GM21381 (cell line): ENCODE results near the gene PDE9A.

ENCODE experiments used
- ATAC-seq: cut with Tn5 transposase; IDR thresholded peaks from one replicate; pipeline ENCODE4 v1.9.1; 2021; ENCODE audit warnings: mild to moderate bottlenecking, moderate library complexity; ENCODE audit not compliant: unreplicated experiment

Gene PDE9A

DNA sequence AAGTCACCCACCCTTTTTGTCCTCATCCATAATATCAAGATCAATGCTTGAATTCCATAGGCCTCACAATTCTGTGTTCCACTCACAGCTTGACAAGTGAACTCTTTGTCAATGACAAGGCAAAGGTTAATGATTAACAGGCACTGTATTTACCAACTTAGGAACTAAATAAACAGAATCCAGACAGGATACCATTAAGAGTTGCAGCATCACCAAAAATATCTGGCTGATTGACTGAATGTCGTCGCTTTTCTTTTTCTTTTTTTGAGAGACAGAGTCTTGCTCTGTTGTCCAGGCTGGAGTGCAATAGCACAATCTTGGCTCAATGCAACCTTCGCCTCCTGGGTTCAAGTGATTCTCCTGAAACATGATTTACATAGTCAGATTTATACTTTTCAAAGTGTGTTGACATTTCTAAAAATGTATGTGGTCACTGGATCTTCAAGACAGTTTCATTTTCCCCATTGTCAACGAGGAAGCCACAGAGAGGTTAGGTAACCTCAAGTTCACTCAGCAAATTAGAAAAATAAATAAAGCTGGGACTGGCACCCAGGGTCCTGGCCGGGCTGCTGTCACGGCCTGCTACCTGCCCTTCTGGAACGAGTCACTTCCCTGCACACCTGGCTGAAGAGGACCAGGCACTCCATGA, 81.0 kb downstream of the PDE9A start:
- no peak for ATAC-seq

DNA sequence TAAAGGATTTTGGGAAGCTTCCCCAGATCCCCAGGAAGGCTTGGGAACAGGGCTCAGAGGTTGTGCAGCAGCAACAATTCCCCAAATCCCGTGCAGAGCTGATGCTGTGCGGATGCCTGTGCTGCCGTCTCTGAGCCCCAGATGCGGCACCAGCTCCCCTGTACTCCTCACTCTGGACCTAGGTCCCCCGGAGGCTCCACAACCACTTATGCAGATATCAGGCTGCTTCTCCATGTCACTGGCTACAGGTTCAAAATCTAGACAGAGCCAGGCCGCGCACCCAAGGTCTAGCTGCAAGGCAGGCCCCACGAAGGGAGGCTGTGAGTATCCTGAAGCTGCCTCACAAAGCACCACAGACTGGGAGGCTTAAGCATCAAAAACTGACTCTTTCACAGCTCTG, 81.6 kb downstream of the PDE9A start:
- no peak for ATAC-seq

DNA sequence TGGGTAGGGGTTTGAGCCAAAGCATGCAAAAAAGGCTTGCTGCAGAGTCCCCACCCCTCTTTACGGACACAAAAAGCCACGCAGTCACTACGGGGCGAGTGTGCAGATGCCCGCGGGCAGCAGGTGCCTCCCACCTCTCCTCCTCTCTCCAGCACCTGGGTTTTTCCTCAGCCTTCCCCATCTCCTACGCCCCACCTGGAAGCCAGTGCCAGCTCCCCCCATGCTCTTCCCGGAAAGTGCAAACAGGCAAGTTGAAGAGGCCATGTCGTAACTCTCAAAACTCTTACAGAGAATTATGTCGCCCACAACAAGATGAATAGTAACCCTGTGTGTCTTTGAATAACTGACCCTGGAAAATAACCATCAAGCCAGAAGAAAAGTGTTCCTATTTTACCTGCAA, 82.5 kb downstream of the PDE9A start:
- no peak for ATAC-seq

DNA sequence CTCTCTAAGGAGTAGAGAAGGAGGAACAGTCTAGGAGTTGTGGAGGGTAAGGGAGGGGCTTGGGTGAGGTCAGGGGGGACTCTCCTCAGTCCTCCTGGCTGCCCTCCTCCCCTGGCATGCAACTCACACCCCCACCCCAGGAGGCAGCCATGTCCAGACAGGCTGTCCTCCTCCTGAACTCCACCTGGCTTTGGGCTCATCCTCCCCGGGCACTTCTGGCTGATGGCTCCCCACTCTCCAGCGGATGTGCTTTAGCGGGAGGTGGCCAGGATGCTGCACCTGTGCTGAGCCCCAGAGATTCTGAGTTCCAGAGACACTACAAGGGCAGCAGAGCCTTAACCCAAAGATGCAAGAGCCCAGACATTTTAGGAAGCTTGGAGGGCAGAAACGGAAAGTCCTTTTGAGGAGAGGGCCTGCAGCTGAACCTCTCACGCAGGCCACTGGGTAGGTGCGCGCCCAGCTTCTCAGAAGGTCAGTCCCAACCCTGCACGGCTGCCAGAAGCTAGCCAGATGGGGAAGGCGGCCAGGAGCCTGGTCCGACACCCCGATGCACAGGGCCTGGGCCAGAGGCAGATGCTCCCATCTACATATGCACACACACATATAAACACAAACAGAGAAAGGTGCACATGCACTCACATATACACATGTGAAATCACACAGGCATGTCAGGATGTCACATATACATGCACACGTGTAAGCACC, 83.4 kb downstream of the PDE9A start:
- ATAC-seq, result no peak

DNA sequence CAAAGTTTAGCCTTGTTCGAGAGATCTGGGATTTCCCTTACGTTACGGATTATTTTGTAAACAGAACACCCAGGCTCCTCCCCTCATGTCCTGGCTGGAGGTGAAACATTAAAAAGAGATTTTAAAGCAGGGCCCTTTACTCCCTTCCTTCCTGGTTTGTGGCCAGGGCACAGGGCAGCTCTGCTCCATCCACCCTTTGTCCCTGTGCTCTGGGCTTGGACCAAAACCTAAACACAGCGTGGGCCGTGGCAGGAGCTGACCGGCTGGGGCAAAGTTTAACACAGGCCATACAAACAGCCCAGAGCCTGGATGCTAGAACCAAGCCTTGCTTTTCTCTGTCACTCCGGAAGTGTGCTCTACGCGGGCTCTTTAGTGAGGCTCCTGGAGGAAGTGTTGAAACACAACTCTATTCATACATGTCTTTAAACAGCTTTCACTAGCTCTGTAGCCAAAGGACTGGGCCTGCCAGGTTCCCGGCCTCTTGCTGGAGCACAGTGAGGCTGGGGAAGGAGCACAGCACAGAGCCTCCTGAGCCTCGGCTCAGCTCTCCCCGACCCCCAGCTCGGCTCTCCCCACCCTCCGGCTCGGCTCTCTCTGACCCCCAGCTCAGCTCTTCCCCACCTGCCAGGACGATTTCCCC, 84.7 kb downstream of the PDE9A start:
- ATAC-seq, result no peak

DNA sequence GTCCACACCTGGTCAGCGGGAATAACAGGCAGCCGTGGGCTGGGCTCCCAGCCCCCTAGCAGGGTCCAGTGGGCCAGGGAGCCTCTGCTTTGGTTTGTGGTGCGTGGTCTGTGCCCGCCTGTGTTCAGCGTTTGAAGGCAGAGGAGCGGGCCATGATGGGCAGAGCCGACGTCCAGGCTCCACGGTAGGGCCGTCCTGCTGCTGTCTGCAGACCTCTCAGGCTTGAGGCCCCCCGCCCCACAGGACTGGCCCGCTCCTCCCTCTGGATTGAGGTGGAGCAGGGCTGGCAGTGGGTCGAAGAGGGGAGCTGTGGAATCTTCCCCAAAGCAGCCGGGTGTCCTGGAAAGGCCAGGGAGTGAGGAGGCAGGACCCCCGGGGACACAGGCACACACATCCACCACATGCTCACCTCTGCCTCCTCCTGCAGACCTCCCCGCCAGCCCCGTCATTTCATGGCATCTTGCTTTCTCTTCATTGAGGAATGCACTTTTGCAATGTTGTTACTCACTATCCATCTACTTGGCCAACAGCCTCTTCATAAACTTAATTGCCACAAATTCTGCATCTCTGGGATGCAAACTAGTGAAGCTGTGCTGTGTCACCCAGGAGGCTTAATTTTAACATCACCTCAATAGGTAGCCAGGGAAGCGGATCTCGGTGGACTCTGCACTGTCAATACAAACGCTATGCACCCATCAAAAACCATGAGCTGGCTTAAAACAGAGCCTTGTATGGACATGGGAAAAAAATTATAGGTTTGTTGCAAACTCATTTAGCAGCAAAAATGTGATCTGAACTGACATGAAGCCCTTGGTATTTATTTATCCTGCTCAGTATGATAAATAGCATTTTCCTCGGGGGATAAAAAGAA, 85.9 kb downstream of the PDE9A start:
- ATAC-seq, result no peak

DNA sequence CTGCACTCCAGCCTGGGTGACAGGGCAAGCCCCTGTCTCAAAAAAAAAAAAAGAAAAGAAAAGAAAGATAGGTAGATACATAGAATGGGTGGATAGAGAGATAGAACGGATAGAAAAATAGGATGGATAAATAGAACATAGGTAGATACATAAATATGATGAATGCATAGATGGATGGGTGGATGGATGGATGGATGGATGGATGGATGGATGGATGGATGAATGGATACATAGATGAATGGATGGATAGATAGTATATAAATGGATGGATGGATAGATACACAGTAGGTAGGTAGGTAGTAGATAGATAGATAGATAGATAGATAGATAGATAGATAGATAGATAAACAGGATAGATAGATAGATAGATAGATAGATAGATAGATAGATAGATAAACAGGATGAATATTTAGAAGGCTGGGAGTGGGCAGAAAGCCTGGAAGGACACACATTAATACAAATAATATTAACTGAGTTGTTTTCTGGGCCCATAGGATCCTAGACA, 87.0 kb downstream of the PDE9A start:
- no peak for ATAC-seq

DNA sequence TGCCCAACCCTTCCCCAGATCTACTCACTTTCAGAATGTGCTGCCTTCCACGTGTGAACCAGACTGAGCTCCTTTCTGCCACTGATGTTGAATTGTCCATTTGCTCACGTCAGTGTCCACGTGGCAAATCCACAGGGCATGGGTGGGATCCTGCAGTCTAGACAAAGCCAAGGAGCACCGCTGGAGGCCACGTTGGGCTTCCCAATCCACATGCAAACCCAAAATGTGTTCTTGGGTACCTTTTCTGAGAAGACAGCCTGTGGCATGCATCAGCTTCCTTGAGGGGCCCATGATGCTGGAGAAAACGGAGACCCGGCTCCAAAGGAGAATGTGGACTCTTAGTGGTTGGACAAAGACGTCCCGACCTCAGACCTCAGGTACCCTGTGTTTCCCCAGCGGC, 87.6 kb downstream of the PDE9A start:
- no peak for ATAC-seq

DNA sequence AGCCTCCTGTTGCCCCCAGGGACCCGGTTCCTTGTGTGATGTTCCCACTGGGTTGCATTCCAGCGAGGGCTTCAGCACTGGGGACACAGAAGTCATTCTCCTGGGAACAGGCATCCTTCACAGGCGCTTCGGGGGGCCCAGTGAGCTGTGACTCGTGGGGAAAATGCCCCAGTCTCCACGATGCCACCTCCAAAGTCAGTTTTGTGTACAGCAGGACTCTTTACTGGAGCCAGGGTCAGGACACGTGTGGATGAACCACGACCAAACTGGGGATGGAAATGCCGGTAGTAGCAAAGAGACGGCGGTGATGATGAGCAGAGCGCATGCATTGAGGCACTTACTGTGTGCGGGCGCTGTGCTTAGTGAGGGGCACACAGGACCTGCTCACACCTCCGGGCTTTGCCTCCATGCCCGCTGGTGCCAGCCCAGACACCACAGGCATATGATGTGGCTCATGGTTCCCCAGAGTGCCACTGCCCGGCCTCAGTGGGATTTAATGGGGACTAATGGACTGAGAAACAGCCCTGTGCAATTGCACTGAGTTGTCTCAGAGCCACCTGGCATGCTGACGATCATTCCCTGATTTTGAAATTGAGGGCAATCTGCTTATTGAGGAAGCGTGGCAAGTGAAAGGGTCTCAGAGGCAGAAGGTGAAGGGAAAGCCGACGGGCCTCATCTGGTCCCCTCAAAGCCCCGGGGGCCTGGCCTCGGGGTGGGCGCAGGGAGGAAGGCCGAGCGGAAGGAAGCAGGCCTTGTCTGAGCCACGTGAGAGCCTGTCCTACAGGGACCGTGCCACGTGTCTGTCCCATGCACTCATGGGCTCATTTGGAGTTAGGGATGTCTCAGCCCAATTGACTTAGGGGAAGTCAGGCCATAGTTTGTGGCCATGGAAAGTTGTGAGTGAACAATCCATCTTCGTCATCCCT, 91.4 kb downstream of the PDE9A start:
- ATAC-seq, result no peak

DNA sequence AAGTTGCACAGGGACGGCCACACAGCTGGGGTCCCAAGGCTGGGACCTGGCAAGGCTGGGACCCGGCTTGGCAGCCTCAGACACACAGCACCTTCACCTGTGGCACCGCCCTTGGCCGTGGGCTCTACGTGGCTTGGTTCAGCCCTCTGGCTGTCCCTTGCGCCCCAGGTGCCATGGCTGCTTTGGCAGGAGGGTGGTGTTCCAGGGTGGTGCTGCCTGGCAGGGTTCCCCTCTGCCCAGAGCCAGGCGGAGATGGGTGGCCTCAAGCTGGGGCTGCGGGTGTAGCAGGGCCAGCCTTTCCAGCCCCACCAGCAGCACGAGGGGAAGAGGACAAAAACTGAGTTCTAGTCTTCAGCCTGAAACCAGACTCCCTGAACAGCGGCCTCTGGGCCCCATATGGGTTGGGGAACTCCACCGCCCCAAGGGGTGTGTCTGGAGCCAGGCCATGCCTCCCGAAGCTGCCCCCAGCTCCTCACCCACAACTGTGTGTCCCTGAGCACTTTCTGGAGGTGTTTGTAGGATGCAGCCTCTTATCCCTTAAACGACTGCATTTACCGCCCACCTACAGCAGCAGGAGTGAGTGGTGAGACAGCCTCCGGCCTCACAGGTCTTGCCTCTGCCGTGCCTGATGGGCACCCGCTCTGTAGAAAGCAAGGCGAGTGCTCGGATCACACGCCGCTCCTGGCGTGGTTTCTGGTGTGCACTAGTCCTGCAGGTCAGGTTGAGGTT, 92.3 kb downstream of the PDE9A start:
- no peak for ATAC-seq

DNA sequence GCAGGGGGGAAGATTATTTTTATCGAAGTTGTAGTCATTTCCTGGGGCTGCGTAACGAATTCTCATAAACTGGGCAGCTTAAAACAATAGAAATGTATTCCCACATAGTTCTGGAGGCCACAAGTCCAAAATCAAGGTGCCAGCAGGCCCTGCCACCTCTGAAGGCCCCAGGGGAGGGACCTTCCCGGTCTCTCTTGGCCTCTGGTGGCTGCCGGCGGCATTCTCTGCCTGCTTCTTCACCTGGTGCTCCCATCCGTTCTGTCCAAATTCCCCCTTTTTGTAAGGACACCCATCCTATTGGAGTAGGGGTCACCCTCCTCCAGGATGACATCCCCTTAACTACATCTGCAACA, 92.8 kb downstream of the PDE9A start:
- ATAC-seq, result no peak

DNA sequence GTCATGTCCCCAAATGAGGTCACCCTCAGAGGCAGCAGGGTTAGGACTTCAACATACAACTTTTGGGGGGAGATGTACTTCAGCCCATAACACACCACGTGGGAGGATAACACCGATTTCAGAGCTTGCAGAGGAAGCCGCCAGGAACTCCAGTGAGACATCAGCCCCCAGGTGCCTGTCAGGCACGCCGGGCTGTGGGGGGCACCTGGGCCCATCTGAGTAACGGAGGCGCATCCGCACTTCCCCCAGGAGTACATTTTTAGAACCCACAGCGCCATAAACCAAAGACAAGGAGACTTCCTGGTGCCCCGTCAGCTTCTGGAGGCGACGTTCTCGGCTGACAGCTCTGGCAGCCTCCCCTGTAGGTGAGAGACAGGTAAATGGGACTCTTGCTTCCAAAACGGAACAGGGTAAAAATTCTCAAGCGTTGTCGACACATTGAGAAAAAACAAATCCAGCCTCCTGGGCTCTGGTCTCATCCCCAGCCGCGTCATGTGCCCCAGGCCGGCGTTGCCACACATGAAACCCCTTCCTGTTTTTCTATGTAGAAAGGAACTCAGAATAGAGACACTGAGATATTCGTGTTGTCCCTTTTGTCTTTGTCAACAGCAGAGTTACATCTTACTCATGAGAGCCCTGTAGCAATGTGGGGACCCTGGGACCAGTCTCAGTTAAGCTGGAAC, 93.3 kb downstream of the PDE9A start:
- ATAC-seq, result no peak

DNA sequence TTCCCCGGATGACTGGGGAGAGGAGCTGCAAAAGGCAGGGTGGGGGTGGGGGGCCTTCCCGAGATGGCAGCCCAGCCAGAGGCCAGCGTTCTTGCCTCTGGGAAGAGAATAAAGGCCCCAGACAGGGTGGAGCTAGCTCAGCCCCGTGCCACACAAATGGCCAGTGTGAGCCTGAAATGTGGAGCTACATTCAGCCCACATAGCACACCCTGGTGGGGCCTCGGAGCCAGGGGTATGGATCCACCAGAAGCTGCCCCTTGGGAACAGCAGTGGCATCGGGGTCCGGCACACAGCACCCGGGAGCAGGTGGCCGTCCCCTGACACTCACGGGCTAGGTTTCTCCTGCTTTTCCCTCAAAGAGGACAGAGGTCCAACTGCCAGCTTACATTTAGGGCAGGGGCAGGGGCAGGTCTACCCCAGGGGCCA, 93.9 kb downstream of the PDE9A start:
- no peak for ATAC-seq

DNA sequence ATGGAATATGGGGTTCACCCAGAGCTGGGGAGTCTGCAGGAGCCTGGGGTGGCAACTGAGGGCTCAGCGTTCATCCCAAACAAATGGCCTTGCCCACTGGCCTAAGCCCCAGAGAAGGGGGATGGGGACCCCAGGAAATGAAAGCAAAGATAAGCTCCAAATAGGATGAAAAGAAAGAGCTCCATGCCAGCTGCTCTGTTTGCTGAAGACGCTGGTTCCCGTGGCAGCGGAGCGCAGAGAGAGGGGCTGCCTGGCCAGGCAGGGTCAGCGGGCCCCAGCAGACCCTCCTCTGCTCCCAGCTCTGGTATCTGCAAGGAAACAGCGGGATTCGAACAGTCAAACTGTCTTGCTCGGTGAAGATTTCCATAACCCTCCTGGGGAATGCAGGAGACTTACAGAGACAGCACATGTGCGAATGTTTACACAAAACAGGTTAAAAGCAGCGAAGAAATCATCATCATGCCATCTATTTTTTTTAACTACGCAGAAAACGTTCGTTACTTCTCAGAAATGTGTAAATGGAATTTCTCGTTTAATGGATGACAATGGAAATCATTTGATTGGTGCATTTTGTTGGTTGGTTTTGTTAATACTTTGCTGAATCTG, 94.4 kb downstream of the PDE9A start:
- ATAC-seq, result no peak

DNA sequence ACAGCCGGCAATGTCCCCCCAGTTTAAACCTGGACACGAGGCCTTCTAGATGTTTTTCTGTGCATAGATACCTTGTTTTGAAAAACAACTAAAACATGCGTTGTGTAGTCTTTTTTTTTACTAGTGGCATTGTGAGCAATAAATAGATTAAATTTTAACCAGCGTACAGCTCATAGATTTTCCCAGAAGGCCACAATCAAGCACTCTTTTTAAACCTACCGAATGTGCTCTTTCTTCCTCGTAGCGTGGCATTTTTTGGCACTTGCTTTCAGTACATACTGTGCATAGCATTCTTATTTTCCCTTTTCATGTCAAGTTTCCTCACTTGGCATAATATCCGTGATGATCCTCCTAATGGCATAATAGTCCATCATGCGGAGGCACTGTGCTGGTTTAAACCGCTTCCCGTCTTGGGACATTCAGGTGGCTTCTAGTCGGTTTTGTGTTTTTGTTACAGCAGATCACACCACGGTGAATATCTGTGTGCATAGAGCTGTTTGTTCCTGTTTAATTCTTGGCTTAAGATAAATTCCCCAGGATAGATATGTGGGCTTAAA, 95.3 kb downstream of the PDE9A start:
- ATAC-seq, result no peak

DNA sequence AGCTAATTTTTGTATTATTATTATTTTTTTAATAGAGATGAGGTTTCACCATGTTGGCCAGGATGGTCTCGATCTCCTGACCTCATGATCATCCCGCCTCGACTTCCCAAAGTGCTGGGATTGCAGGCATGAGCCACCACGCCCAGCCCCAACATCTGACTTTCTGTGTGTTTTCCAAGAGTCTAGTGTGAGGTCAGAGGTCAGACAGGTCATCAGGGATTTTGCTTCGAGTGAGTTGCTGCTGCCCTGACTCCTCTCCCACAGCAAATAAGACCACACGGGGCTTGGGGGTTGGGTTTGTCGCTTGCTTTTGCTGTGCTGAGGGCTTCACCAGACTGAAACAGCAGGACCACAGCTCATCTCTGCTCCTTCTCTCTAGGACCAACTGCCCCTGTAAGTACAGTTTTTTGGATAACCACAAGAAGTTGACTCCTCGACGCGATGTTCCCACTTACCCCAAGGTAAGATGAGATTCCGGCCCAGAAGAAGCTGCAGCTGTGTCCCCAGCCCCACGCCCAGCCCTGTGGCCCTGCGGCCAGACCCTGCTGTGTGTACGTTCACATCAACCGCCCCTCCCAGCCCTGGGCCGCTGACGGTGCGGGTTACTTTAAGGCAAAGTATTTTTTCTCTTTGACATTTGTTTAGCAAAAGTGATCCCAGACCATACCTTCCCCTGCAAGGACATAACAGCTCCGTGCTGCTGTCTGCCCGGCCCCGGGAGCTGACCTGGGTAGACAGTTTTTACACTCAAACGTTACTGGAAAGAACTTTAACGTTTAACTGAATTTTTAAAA, 97.5 kb downstream of the PDE9A start:
- ATAC-seq, result no peak

DNA sequence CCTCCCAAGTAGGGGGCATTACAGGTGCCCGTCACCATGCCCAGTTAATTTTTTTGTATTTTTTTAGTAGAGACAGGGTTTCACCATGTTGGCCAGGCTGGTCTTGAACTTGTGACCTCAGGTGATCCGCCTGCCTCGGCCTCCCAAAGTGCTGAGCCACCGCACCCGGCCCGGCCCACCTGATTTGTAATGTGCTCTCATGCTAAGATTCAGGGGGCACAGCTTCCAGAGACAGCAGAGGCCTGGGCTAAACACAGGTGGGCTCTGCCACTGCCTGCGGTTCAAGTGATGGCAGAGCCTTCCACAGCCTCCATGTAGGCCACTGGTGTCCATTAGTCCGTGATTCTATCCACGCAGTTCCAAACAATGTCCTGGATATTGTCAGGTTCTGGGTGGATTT, 98.4 kb downstream of the PDE9A start:
- no peak for ATAC-seq
